ENCODE results near the gene SCARB1.

The SCARB1 gene

DNA sequence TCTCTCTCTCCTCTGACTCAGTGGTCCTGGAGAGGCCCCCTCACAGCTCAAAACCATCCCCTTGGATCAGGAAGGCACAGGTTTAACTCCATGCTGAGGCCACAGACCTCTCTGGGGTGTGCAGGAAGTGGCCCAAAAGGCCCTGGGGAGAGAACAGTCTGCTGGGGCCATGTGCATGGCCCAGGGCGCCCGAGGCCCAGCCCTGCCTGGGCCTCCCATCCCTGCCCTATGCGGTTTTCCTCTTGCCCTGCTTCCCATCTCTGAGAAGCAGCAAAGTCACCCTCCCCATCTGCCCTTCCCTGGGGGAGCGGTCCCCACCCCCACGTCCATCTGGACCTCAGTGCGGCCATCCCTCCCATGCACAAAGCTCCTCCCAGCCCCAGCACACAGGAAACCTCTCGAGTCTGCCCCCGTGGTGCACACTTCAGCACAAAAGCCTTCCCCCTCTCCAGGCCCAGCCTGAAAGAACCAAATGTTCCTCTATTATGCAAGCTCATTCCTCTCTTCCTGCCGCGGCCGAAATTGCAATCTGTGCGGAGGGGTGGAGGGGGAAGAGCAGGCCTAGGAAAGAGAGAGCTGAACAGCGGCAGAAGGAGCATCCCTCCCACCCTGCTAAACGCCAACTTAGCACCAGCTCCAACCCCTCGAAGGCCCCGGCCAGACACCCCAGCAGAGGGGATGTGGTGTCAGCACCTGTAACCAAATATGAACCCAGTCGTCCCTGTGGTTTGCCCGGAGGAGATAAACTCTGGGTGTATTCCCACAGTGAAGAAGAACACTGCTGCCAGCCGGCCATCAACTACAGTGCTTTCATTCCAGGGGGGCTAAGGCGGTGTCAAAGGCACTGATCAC, 108.5 kb downstream of the SCARB1 start:
- DNase-seq, result no peak

DNA sequence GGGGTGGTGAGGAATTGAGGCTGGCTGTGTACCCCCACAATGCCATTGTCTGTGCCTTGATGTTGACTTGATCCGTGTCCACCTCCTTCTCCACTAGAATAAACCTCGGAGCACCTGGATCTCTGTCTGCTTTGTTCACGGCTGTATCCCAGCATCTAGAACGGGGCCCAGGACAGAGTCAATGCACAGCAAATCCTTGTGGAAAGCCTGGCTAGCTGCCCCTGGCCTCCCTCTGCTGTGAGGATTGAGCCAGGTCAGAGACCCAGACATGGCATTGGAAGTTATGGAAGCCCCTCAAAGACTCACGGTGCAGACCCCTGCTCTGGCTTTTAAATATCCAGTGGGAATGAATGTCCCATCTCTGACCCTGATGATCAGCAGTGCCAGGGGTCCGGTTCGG, 109.2 kb downstream of the SCARB1 start:
- no peak for DNase-seq

DNA sequence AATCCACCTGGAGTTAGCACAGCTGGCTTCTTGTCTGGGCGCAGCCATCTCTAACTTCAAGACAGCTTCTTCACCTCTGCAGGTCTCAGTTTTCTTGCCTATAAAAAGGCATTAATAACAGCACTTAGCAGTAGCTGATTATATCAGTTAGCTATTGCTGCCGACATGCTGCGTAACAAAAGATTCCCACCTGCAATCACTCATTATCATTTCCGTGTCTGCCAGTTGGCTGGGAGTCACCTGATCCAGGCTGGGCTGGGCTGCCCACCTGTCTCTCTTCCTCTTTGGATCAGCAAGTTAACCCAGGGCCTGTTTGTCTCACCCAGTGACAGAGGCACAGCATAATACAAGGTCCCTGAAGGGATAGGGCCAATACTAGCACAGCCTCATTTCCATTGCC, 109.7 kb downstream of the SCARB1 start:
- DNase-seq, result no peak

DNA sequence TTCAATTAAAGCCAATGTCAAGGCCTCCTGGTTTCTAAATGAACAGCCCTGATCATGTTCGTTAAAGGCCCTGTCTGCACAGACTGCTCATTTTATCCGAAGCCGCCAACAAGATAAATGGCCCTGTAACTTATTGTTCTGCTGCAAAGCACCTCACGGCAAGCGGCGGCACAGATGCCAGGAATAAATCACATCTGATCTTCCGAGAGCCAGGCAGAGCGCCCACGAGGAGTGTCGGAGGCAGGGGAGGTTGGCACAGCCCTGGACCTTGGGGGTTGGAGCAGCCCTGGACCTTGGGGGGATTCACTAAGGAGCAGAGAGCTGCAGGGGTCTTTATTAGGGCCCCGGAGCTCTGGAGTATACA, 110.5 kb downstream of the SCARB1 start:
- DNase-seq, result no peak

DNA sequence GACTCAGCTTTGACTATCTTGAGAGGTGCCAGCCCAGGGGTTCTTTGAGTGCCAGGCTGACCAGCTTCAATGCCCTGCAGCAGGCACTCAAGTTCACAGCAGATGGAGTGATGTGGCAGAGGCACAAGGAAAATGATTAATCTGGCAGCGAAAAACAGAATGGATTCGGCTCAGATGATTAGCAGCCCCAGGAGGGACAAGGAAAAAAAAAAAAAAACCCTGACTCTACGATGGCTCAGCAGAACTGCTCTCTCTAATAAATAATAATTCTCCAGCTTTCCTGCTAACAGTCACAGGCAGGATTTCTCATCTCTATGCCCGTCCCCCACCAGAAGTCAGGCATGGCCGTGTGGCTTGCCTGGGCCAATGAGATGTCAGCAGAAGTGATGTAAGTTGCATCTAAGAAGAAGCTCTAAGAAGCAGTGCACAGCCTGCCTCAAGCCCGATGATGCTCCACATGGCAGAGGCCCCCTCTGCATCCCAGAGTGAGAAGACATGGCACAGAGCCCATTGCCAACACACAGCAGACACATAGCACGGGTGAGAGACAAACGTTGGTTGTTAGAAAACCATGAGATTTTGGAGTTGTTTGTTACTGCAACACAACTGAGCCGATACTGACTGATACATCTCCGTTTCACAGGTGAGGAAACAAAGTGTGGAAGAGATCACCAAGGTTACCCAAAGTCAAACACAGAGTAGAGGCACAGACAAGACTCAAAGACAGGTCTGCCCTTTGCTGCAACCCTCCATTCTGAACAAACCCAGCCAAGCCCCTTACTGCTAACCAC, 111.0 kb downstream of the SCARB1 start:
- no peak for DNase-seq

DNA sequence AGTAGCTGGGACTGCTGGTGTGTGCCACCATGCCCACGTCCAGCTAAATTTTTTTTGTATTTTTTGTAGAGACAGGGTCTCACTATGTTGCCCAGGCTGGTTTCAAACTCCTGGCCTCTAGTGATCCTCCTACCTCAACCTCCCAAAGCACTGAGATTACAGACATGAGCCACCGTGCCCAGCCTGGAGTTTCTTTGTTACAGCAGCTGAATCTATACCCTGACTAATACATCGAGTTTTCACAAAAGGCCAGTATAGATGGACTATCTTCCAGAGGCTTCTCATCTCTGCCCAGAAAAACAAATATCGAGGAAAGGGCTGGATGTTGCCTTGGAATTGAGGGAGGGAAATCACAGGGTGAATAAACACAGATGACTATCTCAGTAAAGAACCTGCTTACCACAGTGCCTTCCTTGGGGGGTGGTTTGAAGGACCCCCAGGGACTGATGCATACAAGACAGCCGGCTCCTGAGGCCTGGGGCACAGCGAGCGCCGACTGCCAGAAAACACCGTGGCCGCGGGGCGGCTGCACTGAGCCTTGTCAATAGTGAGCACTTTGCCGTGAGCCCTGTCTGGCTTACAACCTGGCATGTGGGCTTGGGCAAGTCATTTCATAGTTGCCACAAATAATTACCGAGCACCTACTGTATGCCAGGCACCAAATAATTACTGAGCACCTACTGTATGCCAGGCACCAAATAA, 111.9 kb downstream of the SCARB1 start:
- DNase-seq, result no peak

DNA sequence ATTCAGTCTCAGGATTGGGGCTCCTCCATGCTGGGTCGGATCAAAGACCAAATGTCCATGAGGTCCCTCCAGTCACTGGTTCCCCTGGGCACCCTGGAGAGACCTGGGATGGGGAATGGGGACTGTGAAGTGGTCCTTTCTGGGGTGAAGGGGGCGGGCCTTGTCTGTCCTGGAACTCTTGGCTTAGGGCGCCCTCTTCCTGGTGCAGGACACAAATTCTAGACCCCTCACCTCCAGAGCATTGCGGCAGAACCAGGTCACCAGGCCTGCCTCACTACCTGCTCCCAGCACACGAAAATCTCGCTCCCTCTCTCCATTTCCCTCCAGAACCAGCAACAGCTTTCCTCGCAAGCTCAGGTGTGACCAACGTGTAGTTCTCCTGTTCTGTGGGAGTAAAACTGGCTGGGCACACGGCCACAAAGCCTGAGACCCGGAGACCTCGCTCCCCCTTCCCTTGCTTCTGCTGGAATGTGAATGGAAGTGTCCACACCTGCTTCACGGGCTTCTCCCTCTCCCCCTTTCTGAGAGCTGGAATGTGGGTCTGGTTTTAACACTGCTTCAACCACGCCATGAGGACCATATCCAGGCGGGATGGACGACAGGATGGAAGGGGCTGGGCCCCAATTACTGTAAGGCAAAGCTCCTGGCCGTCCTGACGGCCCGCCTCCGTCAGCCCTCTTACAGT, 112.7 kb downstream of the SCARB1 start:
- no peak for DNase-seq

DNA sequence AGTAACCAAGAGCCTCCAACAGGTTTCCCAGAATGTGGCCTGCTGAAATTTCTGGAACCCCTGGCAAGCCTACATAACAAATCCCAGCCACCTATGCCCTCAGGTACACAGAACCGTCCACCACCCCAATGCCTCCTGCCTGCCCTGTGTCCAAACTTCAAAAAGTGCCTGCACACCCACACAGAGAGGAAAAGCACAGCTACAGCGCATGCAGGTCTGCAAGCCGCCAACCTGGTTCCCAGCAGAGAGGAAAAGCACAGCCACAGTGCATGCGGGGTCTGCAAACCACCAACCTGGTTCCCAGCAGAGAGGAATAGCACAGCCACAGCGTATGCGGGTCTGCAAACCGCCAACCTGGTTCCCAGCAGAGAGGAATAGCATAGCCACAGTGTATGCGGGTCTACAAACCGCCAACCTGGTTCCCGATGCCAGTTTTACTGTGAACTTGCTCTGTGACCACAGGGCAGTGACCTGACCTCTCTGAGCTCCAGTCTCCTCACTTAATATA, 113.5 kb downstream of the SCARB1 start:
- DNase-seq, result no peak

DNA sequence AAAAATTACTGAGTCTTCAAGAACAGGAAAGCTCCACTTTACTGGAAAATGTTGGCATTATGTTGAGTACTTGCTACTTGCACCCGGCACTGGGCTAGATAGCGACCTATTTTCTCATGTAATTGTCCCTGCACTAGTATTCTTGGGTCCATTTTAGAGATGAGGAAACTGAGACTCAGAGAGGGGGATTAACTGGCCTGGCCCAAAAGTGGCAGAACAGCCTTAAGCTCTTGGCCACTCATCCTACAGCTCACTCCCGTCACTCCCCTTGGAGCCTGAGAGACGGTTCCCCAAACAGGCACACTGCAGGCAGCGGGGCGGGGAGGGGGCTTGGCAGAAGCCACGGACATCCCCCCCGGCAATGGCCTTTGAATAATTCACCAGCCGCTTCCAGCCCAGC, 113.9 kb downstream of the SCARB1 start:
- no peak for DNase-seq

DNA sequence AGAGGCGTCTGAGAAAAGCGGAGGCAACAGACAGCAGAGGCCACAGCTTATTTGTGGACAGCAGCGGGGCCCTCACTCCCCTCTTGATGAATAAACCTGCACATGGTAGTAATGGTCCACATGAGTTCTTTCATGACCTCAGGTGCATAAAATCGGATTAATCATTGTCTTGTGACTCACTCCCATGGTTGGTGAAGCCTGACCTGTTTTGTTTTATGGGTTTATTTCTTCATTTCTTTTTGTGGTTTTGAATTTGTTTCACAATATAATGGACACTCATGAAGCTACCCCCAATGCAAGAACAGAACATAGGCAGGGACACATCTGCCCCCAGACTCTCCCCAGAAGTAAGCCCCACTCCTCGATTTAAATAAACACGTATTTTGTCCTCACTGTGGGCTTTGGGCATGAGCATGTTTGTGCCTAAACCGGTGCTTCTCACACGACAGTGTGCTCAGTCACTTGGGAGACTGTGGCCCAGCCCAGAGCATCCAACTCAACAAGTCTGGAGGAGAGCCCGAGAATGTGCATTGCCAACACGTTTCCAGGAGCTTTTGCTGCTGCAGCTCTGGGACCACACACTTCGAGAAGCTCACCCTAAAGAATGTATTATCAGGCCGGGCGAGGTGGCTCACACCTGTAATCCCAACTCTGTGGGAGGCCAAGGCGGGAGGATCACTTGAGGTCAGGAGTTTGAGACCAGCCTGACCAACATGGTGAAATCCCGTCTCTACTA, 116.1 kb downstream of the SCARB1 start:
- DNase-seq, result no peak

DNA sequence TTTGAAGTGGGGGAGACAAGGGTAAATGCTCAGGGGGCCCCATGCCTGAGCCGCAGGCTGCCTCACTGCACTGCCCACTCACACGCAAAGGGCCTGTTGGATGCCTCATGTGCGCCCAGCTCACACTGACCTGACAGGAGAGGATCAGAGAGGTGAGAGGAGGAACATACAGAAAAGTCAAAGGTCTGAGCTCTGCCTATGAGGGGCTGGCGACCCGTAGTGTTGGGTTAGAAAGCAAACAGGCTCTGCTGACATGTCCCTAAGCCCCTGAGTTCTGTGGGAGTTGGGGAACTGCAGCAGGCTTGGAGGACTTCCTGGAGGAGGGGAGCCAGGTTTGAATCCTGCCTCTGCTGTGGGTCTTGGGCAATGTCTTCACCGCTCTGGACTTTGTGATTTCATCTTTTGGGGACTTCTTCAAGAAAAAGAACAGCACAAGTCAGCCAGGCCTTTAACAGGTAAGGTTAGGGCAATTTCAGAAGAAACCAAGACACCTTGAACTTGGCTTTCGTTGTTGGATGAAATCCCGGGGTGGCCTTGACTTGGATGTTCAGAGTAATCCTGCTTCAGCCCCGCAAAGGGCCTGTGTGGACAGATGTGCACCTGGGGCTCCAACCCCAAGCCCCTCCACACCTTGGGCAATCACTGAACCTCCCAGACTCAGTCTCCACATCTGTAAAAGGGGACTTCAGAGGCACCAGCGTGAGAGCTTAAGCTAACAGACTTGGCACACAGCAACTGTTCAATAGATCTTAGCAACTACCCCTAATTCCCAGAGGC, 116.8 kb downstream of the SCARB1 start:
- no peak for DNase-seq

DNA sequence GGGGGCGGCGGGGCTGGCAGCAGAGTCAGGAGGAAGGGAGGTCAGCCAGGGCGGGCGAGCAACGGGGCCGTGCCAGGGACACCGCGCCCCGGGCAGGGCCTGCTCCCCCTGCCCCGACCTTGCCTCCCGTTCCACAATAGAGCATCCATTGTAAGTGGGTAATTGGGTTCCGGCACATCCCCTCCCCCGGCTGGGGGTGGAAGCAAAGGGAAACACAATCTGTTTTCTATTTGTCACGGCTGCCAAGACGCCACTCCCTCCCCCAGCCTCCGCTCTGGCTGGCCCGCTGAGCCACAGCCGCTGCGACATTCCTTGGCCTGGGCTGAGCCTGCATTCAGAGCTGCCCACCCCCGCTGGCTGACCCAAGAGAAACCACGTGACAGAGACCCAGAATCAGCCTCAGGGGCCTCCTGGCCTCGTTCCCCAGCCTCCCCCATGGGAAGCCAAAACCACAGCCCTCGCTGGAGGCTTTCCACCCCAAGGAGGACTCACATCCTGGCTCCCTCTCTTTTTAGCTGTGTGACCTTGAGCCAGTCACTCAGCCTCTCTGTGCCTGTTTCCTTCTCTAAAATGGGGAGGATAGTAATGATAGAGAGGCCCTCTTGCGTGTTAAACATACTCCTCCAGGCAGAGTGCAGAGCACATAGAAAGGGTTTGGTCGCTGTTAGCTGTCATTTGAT, 117.6 kb downstream of the SCARB1 start:
- DNase-seq, result peak; percentile 38

DNA sequence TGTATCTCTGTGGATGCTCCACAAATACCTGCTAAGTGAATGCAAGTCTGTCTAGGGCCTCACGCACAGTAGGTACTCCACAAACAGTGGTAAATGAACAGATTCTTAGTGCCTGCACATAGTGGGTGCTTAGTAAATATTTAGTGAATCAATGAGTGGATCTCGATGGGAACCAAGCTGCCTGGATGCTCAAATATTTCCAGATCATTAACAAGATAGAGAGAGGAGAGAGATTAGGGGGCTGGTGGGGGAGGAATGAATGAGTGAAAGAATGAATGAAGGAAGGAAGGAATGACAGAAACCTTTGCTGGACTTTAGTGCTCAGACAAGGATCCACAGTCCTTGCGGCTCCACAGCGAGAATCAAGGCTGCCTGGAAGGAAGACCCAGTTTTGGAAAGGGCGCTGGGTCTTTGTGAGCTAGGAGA, 118.2 kb downstream of the SCARB1 start:
- DNase-seq, result no peak

DNA sequence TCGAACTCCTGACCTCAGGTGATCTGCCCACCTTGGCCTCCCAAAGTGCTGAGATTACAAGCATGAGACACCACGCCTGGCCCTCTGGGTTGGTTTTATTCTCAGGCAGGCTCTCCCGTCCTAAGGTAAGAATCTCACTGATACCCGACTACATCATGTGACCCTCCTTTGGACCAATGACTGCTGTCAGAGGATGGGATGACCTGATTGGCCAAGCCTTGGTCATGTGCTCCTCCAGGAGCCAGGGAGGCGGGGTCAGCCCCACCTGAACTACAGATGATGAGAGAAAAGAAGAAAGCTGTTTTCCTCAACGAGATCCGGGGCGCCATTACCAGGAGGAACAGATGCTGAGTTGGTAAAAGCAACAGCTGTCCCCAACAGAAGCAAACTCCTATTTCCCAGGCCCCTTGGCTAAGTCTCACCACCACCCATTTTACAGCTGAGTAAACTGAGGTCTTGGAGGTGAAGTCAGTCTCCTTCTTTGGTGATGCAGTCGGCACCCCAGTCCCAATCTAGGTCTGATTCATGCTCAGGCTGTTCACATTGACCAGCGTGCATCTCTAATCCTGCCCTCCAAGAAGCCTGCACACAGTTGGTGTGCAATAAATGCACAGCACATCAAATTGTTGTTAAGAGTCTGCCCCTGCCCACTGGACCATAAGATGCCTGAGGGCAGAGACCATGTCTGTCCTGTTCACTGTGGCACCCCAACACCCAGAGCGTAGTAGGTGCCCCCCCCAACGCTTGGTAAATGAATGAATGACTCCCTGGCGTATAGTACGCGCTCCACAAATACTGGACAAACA, 118.8 kb downstream of the SCARB1 start:
- no peak for DNase-seq

DNA sequence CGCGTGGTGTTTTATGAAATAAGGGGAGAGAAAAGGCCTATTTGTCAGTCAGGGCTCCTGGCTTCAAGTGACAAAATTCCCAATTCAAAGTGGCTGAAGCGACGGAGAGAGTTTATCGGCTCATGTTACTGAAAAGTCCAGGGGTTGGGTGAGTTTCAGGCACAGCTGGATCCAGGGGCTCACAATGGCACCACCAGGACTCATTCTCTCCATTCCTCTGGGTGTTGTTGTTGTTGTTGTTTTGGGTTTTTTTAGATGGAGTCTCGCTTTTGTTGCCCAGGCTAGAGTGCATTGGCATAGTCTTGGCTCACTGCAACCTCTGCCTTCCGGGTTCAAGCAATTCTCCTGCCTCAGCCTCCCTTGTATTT, 119.4 kb downstream of the SCARB1 start:
- no peak for DNase-seq

DNA sequence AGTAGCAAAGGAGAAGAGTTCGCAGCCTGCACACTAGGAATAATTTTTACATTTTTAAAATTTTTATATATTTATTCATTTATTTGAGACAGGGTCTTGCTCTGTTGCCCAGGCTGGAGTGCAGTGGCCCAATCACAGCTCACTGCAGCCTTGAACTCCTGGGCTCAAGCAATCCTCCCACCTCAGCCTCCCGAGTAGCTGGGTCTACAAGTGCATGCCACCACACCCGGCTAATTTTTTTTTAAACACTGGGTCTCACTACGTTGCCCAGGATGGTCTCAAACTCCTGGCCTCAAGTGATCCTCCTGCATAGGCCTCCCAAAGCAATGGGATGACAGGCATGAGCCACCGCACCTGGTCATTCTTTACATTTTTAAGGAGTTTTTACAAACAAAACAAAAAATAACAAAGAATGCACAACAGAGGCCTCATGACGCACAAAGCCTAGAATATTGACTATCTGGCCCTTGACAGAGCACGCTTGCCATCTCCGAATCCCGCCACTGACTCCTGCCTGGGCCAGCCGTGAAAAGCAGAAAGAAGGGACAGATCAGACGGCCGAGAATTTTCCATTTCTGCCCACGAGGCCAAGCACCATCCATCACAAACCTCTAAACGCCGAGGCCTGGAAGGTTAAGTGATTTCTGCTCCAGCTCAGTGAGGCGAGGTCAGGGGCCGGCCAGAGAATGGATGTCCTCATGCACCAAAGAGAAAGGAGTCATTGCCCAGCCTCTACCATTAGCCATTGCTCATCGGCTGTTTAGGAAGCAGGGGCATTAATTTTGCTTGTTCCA, 120.0 kb downstream of the SCARB1 start:
- DNase-seq, result no peak

DNA sequence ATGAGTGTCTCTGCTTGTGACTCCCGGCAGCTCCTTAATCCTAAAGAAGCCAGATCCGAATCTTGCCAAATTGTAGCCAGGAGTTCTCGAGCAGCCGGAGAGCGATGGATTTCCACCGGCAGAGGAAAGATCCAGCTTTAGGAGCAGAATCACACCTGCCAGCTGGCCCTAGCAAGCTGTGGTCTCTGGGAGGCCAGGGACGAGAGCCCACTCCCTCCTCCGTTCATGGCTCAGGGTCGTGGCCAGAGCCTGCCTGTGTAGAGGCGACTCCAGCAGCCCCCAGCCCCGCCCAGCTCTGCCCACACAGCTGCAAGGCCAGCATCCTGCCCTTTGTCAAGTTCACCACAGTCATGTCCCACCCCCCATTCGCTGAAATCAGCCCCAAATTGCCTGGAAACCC, 121.0 kb downstream of the SCARB1 start:
- no peak for DNase-seq

DNA sequence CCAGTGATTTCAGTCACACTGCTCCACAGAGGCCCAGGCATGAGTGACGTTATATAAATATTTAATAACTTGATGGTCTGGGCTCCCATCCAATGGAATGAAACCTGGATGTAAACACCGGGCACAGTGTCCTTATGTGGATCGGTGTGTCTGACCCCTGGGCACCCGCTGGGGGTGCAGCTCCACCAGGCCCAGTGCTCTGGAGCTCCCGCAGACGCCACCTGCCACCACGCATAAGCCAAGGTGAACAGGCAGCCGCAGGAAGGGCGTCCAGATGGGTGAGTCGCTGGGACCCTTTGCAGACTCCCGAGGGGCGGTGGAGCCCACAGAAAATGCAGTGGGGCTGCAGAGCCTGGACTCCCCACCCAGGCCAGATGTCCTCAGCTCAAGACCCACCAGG, 121.6 kb downstream of the SCARB1 start:
- no peak for DNase-seq

DNA sequence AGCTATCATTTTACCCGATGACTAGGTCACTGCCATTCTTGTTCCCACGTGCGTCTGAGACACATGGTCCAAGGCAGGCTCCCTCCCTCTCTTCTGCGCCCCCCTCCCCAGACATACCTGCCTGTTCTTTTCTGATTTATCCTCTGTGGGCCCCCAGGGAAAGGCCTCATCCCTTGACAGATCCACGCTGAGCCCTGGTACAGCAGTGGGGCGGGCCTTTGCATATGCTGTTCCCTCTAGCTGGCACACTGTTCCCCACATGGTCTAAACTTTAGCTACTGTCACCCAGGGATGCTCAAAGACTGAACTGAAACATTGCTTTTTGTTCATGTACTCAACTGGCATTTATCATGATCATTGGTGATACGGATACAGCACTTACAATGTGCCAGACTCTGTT, 122.5 kb downstream of the SCARB1 start:
- DNase-seq, result no peak
